Tibial nerve (tissue), 4 donors: Measurements from ENCODE around the gene TIGIT.
A peak's percentile ranks its signal among the peaks of the same experiment; 100 is the strongest.

Source experiments
- CTCF ChIP-seq, 5 experiments: fragments of 200-600 bp in 3 of 5; fragments of 450-650 bp in 2 of 5; sonication (generic) in 3 of 5; IDR thresholded peaks; one replicate each; pipeline ENCODE4 v1.5.1; 2016 to 2019; ENCODE audit warnings: antibody characterized with exemption in 5 of 5, mild to moderate bottlenecking in 3 of 5, moderate library complexity in 2 of 5
- EP300 ChIP-seq, 2 donors: sonication (generic); formaldehyde crosslinking; IDR thresholded peaks; one replicate each; pipeline ENCODE4 v1.6.1; 2017; ENCODE audit warnings: antibody characterized with exemption in 2 of 2, mild to moderate bottlenecking in 1 of 2
- POLR2A ChIP-seq, 2 donors: fragments of 450-650 bp; IDR thresholded peaks; one replicate each; pipeline ENCODE4 v1.6.1; 2017; ENCODE audit warnings: antibody characterized with exemption in 2 of 2, mild to moderate bottlenecking in 2 of 2, moderate library complexity in 2 of 2

GRCh38 chr3:114336122-114336697 is 42.4 kb downstream of the TIGIT start:
- TF ChIP-seq CTCF (IDR thresholded peaks at IDR 0.05) (peak; percentile 22 to 47 (median 30)), EP300 (IDR thresholded peaks at IDR 0.05) (no peak), POLR2A (IDR thresholded peaks at IDR 0.05) (no peak)
